Stomach (tissue), 9 donors: ENCODE measurements around the gene RBM48. TPM values are rescaled to one million over a fixed set of nuclear protein-coding genes. Genes with fewer than 3 reads are reported as not detected.

Experiments
- DNase-seq, 2 donors: peaks; one replicate each; pipeline versions ENCODE4 v3.0.0 to v3.0.0-alpha.2; 2013 to 2019
- H3K27ac ChIP-seq, 5 donors: fragments of 200-600 bp in 4 of 5; sonication (generic) in 4 of 5; one replicate each; pipeline ENCODE4 v1.5.1; 2013 to 2019; ENCODE audit warnings: mild to moderate bottlenecking in 1 of 5, moderate library complexity in 1 of 5
- H3K27me3 ChIP-seq, 3 donors: fragments of 200-600 bp; sonication (generic); one replicate each; pipeline ENCODE4 v1.5.1; 2017 to 2019; ENCODE audit warnings: mixed run types in 1 of 3
- H3K36me3 ChIP-seq, 4 donors: fragments of 200-600 bp; sonication (generic); 1 replicate in 3 of 4; 2 replicates in 1 of 4; pipeline ENCODE4 v1.5.1; 2016 to 2019
- H3K4me1 ChIP-seq, 4 donors: fragments of 200-600 bp; sonication (generic); one replicate each; pipeline ENCODE4 v1.5.1; 2016 to 2019
- H3K4me3 ChIP-seq, 4 donors: fragments of 200-600 bp; sonication (generic) in 3 of 4; one replicate each; pipeline ENCODE4 v1.5.1; 2016 to 2019; ENCODE audit warnings: mild to moderate bottlenecking in 1 of 4
- H3K9me3 ChIP-seq, 4 donors: fragments of 200-600 bp; sonication (generic); one replicate each; pipeline ENCODE4 v1.5.1; 2016 to 2019
- CTCF ChIP-seq, 7 experiments: fragments of 450-650 bp in 4 of 7; fragments of 200-600 bp in 3 of 7; sonication (generic) in 3 of 7; IDR thresholded peaks; one replicate each; pipeline ENCODE4 v1.5.1; 2016 to 2019; ENCODE audit warnings: antibody characterized with exemption in 7 of 7, control low read depth in 2 of 7, mild to moderate bottlenecking in 1 of 7
- EP300 ChIP-seq: sonication (generic); formaldehyde crosslinking; IDR thresholded peaks from one replicate; pipeline ENCODE4 v1.6.1; 2017; ENCODE audit warnings: antibody characterized with exemption
- POLR2A ChIP-seq, 4 donors: fragments of 450-650 bp; IDR thresholded peaks; one replicate each; pipeline ENCODE4 v1.6.1; 2016; ENCODE audit warnings: antibody characterized with exemption in 4 of 4, control low read depth in 2 of 4, mild to moderate bottlenecking in 1 of 4, moderate library complexity in 1 of 4
- POLR2AphosphoS5 ChIP-seq, 3 donors: sonication (generic); formaldehyde crosslinking; IDR thresholded peaks; one replicate each; pipeline ENCODE4 v1.6.1; 2016; ENCODE audit warnings: antibody characterized with exemption in 3 of 3
- WGBS, 5 donors: extraction: QIAGEN DNeasy Blood & Tissue Kit in 3 of 5; methylation state at CpG; one replicate each; pipeline versions ENCODE4 v1.1.5 to v1.1.7; 2013 to 2018; 5-methylcytosine and 5-hydroxymethylcytosine counted together
- intact Hi-C: fragments of 100-400 bp; cut with DNase I; formaldehyde crosslinking; loops from one replicate; pipeline ENCODE4 v1.15.1; 2023; ENCODE audit warnings: low total_unique reads
- polyA plus RNA-seq, 3 donors: library from polyadenylated mRNA; stranded (reverse); fragments of 200-250 nt; gene quantifications; one replicate each; pipeline ENCODE4 v1.2.3, GENCODE V29; 2013
- total RNA-seq, 5 donors: library from RNA; depleted of rRNA; stranded (reverse); fragments of >200 nt; gene quantifications; one replicate each; pipeline versions ENCODE4 v1.1.0 to v1.2.3, GENCODE V29; 2014 to 2016
- donor health status: healthy with polysubstance abuse.
- donor health status: Bipolar disorder and iron deficiency.
- donor health status: healthy.

RBM48 gene
- total and polyA plus RNA-seq, 8 donors: 3.2 to 14.0 (median 6.6) TPM

GRCh38 chr7:92546856-92547497 is 18.4 kb downstream of the RBM48 start:
- Histone ChIP-seq H3K4me3 (no peak overlapping the region), H3K36me3 (no peaks in the 10 kb centered on the region), H3K27ac (no peak overlapping the region), H3K9me3 (no peaks in the 10 kb centered on the region), H3K4me1 (no peaks in the 10 kb centered on the region), H3K27me3 (no peaks in the 10 kb centered on the region)
- TF ChIP-seq POLR2AphosphoS5 (IDR thresholded peaks at IDR 0.05) (no peak), CTCF (IDR thresholded peaks at IDR 0.05) (no peak), POLR2A (IDR thresholded peaks at IDR 0.05) (no peak), EP300 (no peak)
- 91 to 93% (median 92%) methylated on average over 15 to 17 of the region's 17 CpGs for WGBS, 5 donors
- DNase-seq: no peak
- intact Hi-C loops: no loop called here

GRCh38 chr7:92547579-92547978 is 19.0 kb downstream of the RBM48 start:
- H3K4me1 ChIP-seq: no peaks in the 10 kb centered on the region
- no peaks in the 10 kb centered on the region for H3K9me3 ChIP-seq
- intact Hi-C loops: no loop called here
- WGBS, 5 donors: 87 to 95% (median 88%) methylated on average over 3 to 6 of the region's 6 CpGs
- TF ChIP-seq CTCF (IDR thresholded peaks at IDR 0.05) (no peak), EP300 (no peak), POLR2A (IDR thresholded peaks at IDR 0.05) (no peak), POLR2AphosphoS5 (IDR thresholded peaks at IDR 0.05) (no peak)
- no peak overlapping the region for H3K4me3 ChIP-seq
- H3K27ac ChIP-seq: no peak overlapping the region
- no peaks in the 10 kb centered on the region for H3K27me3 ChIP-seq
- H3K36me3 ChIP-seq: no peaks in the 10 kb centered on the region
- no peak for DNase-seq

GRCh38 chr7:92550194-92550593 is 21.6 kb downstream of the RBM48 start:
- no peaks in the 10 kb centered on the region for H3K36me3 ChIP-seq
- no peak overlapping the region for H3K27ac ChIP-seq
- TF ChIP-seq POLR2A (IDR thresholded peaks at IDR 0.05): no peak
- no peak for TF ChIP-seq EP300
- no peak for TF ChIP-seq CTCF (IDR thresholded peaks at IDR 0.05)
- no peak for TF ChIP-seq POLR2AphosphoS5 (IDR thresholded peaks at IDR 0.05)
- 63 to 82% (median 73%) methylated on average over 4 of the region's 4 CpGs for WGBS, 5 donors
- no peaks in the 10 kb centered on the region for H3K9me3 ChIP-seq
- DNase-seq: no peak
- H3K4me3 ChIP-seq: no peak overlapping the region
- no peaks in the 10 kb centered on the region for H3K4me1 ChIP-seq
- no peaks in the 10 kb centered on the region for H3K27me3 ChIP-seq
- intact Hi-C loops: no loop called here

GRCh38 chr7:92557249-92557648 is 28.7 kb downstream of the RBM48 start:
- no peaks in the 10 kb centered on the region for H3K4me1 ChIP-seq
- peaks cover 0 to 30% (median 28%) of the 10 kb centered on the region in 4 donors for H3K36me3 ChIP-seq
- no peak for TF ChIP-seq CTCF (IDR thresholded peaks at IDR 0.05)
- no peak for TF ChIP-seq POLR2AphosphoS5 (IDR thresholded peaks at IDR 0.05)
- TF ChIP-seq POLR2A (IDR thresholded peaks at IDR 0.05): no peak
- intact Hi-C loops: no loop called here
- no peaks in the 10 kb centered on the region for H3K27me3 ChIP-seq
- H3K9me3 ChIP-seq: no peaks in the 10 kb centered on the region
- no peak for DNase-seq
- H3K4me3 ChIP-seq: no peak overlapping the region
- no peak overlapping the region for H3K27ac ChIP-seq
- WGBS, 5 donors: 90 to 100% (median 92%) methylated on average over 2 of the region's 2 CpGs
